BJ (cell line): ENCODE data around the gene HTR3D. TPM values are rescaled to one million over a fixed set of nuclear protein-coding genes. Genes with fewer than 3 reads are reported as not detected.

Experiments
- CTCF ChIA-PET: fragments of 350-600 bp; formaldehyde crosslinking; extraction: SDS; loops from one replicate; lab custom pipeline; 2021; ENCODE audit warnings: antibody characterized with exemption, inconsistent platforms; lab: Yijun Ruan, JAX
- POLR2A ChIA-PET: fragments of 300-600 bp; sonication (Branson Sonifier 250); formaldehyde crosslinking; extraction: SDS; loops from one replicate; lab custom pipeline; 2021; ENCODE audit warnings: antibody characterized with exemption; lab: Charles Lee
- DNase-seq: peaks from one replicate; pipeline ENCODE4 v3.0.0-alpha.2; 2011; ENCODE audit warnings: low read depth
- H3K27me3 ChIP-seq: 2 replicates; pipeline ENCODE4 v1.6.0; 2011; ENCODE audit warnings: low read length; ENCODE audit not compliant: control insufficient read depth, insufficient read depth
- H3K36me3 ChIP-seq: 2 replicates; pipeline ENCODE4 v1.5.1; 2011; ENCODE audit warnings: low read length; ENCODE audit not compliant: control insufficient read depth, insufficient read depth
- H3K4me3 ChIP-seq: 2 replicates; pipeline ENCODE4 v1.5.1; 2011; ENCODE audit warnings: low read depth, mild to moderate bottlenecking, control low read depth, low read length
- polyA minus RNA-seq: library from RNA; depleted of rRNA, polyadenylated mRNA; stranded (reverse); fragments of >200 nt; gene quantifications from 2 replicates; pipeline ENCODE4 v1.2.3, GENCODE V29; 2011; rRNA and poly(A)+ RNA removed
- polyA plus RNA-seq: library from polyadenylated mRNA; depleted of rRNA; stranded (reverse); fragments of >200 nt; gene quantifications from 2 replicates; pipeline ENCODE4 v1.2.3, GENCODE V29; 2011; rRNA removed
- TF ChIP-seq, protein P1 (sequence below): IDR thresholded peaks from 2 replicates; pipeline ENCODE4 v1.5.1; 2011; ENCODE audit warnings: low read depth, mild to moderate bottlenecking, control low read depth, inconsistent platforms, low read length, moderate library complexity; ENCODE audit not compliant: insufficient read depth

HTR3D gene, protein sequence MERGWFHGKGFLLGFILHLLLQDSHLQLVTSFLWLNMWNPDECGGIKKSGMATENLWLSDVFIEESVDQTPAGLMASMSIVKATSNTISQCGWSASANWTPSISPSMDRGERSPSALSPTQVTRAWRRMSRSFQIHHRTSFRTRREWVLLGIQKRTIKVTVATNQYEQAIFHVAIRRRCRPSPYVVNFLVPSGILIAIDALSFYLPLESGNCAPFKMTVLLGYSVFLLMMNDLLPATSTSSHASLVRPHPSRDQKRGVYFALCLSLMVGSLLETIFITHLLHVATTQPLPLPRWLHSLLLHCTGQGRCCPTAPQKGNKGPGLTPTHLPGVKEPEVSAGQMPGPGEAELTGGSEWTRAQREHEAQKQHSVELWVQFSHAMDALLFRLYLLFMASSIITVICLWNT
- polyA plus RNA-seq (not detected in 2 replicates), polyA minus RNA-seq (not detected in 2 replicates)

- TF ChIP-seq, protein P1, sequence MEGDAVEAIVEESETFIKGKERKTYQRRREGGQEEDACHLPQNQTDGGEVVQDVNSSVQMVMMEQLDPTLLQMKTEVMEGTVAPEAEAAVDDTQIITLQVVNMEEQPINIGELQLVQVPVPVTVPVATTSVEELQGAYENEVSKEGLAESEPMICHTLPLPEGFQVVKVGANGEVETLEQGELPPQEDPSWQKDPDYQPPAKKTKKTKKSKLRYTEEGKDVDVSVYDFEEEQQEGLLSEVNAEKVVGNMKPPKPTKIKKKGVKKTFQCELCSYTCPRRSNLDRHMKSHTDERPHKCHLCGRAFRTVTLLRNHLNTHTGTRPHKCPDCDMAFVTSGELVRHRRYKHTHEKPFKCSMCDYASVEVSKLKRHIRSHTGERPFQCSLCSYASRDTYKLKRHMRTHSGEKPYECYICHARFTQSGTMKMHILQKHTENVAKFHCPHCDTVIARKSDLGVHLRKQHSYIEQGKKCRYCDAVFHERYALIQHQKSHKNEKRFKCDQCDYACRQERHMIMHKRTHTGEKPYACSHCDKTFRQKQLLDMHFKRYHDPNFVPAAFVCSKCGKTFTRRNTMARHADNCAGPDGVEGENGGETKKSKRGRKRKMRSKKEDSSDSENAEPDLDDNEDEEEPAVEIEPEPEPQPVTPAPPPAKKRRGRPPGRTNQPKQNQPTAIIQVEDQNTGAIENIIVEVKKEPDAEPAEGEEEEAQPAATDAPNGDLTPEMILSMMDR = no peak
- ChIA-PET CTCF (interaction anchor here (1.5 kb wide), 1 partner anchor 8 kb away, joined by 4 read pairs; no protein-coding TSS in a partner anchor), POLR2A (no interaction called here)
These were observed at the start of gene HTR3D for GRCh38 chr3:184031187-184031792. Gene HTR3D (plus strand): TSS chr3:184031742. CDS start chr3:184031742, 0 bp downstream.

DNA sequence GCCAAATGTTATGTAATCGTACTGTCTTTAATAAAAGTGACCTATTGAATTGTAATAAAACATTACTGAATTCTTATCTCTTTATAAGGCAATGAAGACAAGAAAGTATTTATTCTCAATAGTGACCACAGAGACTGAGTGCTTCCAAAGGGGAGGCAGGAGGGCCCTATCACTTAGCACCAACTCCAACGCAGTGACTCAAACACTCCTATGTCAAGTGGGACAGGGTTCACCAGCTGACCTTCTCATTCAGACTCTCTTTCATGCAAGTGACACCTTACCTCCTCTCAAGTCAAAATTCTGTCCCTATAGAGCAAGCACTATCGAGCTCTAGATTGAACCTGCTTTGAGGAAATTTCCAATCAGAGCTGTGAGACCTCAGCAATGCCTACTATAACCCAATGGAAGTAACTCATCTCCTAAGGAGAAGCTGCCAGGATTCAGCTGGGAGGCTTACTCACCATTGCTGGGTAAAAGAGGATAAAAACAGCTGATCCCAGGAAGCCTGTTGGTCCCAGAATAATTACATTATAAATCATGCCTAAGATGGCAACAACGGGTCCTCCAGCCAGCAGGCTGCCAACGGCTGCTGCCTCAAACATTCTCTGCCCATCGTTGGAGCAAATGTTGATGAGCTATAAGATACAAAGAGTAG, 49.4 kb upstream of the HTR3D start:
- ChIA-PET POLR2A (no interaction called here), CTCF (interaction anchor here (1.2 to 1.3 kb wide), 2 partner anchors 9 to 34 kb away, joined by 3 to 4 read pairs; no protein-coding TSS in a partner anchor)
- Histone ChIP-seq H3K27me3 (no peaks in the 10 kb centered on the region; the same call in 1 of the 2 replicates), H3K36me3 (peaks cover 3% of the 10 kb centered on the region), H3K4me3 (no peak overlapping the region)
- DNase-seq = no peak
- TF ChIP-seq, protein P1 = no peak

More at GRCh38 chr3:184031187-184031792, at the start of gene HTR3D:
- Histone ChIP-seq H3K36me3 (no peaks in the 10 kb centered on the region), H3K27me3 (peaks cover 4% of the 10 kb centered on the region), H3K4me3 (no peak within 1 kb of the TSS)
- DNase-seq = no peak

DNA sequence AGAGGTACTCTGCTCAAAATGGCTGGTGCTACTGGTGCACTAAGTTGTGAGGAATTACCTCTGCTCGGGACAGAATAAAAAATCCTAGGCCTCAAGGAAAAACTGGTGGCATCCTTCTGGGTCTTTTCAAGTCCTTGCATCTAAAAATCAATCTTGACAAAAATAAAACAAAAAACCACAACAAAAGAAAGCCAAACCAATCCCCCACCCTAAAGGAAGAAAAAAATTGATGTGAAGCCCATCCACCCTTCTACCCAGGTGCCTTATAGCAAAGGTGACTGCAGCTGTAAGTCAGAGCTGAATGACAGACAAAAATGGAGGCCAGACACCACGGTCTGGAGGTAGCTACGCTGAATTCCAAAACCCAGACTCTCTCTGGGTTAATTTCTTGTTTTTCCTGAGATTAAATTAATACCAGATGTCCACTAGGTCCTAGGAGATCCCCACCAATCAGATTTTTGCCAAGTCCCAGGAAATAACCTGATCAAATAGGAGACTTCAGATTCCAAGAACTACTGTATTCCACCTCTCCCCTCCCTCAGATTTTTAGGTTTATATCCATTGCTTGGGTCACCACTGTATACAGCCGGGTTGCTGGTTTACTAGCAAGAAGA, 47.3 kb upstream of the HTR3D start:
- no peak for DNase-seq
- TF ChIP-seq, protein P1 = no peak
- no peaks in the 10 kb centered on the region; the same call in 1 of the 2 replicates for H3K27me3 ChIP-seq
- H3K4me3 ChIP-seq = no peak overlapping the region
- H3K36me3 ChIP-seq = peaks cover 3% of the 10 kb centered on the region
- POLR2A ChIA-PET = no interaction called here
- CTCF ChIA-PET = no interaction called here

DNA sequence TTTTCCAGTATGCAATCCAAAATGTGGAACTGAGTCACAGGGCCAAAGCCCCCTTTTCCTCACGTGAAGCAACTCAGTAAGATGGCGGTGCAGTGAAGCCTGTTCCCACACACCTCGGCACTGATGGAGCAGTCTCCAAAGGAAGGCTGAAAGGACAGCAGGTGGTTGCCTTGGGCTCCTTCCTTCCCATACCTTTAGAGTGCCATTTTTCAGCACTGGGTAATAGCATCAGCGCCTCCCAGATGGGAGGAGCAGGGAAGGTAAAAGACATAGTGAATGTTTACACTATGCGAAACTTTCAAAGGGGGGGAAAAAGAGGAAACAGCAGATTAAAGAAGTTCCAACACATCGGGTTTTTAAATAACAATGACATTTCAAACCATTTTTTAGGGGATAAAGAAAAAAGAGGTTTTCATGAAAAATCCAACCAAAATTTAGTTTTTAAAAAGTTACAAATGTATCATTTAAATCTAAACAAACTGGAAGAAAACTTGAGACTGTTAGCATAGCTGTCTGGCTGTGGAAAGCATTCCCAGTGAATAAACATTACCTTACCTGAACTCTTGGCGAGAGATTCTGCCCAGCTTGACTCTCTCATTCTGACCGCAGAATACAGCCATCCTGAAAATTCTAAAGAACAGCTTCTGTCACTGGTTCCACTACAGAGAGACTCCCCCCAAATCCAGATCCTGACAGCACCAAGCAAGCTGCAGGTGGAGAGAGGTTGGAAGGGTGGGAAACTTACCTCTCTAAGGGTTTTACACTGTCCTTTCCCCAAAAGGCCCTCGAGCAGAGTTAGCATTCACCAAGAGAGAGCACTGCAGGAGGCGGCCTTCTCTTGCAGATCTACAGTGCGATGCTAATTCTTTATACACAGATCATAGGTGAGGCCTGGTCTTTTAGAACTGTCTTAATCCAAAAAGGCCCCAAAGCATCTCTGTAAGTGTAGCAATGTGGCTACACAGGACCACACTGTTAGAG, 46.5 kb upstream of the HTR3D start:
- TF ChIP-seq, protein P1 = no peak
- Histone ChIP-seq H3K4me3 (no peak overlapping the region), H3K36me3 (peaks cover 3% of the 10 kb centered on the region), H3K27me3 (no peaks in the 10 kb centered on the region; the same call in 1 of the 2 replicates)
- DNase-seq = no peak
- ChIA-PET POLR2A (no interaction called here), CTCF (no interaction called here)
